GM21526 (cell line): ENCODE measurements around the gene NAXE.
"Not testable (repeated sequence)": the region's sequence is repeated elsewhere in the genome, so short reads cannot be mapped to it uniquely, and the experiment has no call there.

ENCODE experiments used
- ATAC-seq: cut with Tn5 transposase; IDR thresholded peaks from one replicate; pipeline ENCODE4 v1.9.1; 2021; ENCODE audit warnings: moderate library complexity; ENCODE audit not compliant: unreplicated experiment, low FRiP score

The NAXE gene

GRCh38 chr1:156618853-156619581 lies 27.4 kb downstream of the NAXE start, which contains the start of gene HAPLN2:
Gene HAPLN2 (plus strand): TSS chr1:156619415. CDS start chr1:156623491, 4,076 bp downstream.
- no peak for ATAC-seq

GRCh38 chr1:156619582-156619955 lies 28.0 kb downstream of the NAXE start:
- no peak for ATAC-seq

DNA sequence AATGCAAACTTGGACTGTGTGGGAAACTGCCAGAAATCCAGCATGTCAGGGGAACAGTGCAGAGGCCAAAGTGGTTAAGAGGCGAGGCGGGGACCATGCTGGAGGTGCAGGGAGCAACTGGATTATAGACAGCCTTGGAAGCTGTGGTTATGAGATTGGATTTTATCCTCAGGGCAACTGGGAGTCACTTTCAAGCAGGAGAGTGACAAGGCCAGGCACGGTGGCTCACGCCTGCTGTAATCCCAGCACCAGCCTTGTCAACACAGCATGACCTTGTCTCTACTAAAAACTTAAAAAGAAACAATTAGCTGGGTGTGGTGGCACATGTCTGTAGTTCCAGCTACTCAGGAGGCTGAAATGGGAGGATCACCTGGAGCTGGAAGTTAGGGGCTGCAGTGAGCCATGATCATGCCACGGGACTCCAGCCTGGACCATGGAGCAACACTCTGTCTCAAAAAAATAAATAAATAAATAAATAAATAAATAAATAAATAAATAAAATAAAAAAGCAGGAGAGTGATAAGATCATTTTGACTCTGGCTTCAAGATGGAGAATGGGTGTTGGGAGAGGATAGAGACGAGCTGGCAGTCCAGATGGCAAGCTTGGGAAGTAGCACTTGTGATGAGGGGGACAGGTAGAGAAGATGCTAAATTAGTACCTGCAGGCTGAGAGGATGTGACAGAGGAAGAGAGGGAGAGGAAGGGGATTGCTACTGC lies 31.2 kb downstream of the NAXE start:
- ATAC-seq = no peak

- ATAC-seq = no peak
Measured at GRCh38 chr1:156623946-156624813, 32.6 kb downstream of the NAXE start.

GRCh38 chr1:156624814-156625435 lies 33.3 kb downstream of the NAXE start:
- no peak for ATAC-seq

DNA sequence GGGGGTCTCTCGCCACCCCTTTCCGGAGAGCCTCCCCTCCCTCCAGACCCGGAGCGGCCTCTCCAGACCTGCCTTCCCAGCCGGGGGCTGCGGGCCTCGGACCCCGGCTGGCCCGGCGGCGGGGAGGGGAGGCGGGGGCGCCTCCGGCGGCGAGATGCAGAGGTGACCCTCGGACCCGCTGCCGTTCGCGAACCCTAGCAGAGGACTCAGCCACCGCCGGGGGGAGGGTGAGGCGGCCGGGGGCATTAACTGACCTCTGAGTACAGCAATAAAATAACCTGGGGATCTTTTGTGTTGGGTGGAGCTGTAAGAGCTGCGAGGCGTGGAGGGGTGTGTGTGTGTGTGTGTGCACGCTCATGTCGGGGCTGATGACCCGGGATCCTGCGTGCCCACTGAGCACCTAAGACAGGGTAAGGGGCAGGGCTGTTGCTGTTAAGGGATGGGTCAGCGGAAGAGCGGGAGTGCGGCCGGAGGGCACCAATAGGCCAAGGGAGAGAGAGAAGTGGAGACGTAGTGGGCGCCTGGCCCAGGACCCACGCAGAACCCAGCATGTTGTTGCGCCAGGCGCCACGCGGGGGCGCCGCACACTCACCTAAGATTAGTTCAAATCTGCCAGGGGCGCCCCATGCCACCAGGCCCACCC lies 34.0 kb downstream of the NAXE start:
- no peak for ATAC-seq

DNA sequence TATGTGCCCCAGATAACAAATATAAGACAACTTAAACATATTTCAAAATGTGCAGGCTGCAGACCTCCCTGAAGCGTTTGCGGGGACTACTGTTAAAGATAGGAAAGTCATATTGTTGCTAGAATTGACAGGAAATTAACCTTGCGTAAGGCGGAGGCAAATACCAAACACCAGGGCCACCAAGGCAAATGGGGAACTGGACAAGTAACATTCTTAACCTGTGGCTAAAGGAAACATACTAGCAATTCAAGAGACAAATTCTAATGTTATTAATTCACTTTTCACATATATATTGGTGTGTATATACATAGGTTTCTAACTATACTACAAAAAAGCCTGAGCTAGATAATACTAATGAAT lies 34.5 kb downstream of the NAXE start:
- ATAC-seq = no peak

DNA sequence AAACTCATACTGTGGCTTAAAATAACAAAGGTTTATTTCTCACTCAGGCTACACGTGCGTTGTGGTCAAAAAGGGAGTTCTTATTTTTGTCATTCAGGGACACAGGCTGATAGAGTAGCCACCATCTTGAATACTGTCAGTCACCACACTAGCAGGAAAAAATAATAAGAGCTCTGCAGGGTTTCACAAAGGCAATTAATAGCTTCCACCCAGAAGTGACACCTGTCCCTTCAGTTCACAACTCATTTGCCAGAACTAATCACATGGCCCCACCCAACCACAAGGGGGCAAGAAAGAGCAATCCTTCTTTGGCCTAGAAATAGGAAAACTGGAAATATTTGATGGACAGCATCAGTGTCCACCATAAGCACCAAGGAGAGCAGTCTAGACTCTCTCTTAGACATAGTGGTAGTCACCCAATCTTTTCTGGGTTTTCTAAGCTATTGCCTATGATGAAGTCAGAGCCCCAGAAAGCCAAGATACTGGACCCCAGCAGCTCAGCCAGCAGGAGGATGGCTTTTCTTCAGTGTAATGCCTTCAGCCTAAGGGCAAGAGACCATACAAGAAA lies 35.8 kb downstream of the NAXE start:
- ATAC-seq = no peak

GRCh38 chr1:156629823-156630449 lies 38.4 kb downstream of the NAXE start:
- ATAC-seq = no peak

GRCh38 chr1:156631152-156631551 lies 39.6 kb downstream of the NAXE start:
- not testable (repeated sequence) for ATAC-seq

DNA sequence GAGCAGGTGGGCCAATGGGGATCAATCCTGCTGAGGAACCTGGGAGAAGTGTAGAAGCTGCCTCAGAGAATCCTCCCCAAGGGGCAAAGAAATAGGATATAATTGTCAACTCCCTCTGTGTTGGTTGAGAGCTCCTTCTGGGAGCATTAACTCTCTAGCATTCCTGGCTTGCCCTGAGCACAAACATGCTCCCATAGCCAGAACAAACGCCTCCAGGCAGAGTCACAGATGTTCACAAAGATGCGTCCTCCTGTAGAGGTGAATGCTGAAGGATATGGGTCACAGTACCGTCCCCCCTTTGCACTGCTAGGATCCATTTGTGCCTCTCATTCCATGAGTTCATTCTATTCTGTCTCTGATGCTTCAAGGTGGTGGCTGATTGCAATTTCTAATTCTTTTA lies 40.8 kb downstream of the NAXE start:
- no peak for ATAC-seq

- ATAC-seq = no peak
Measured at GRCh38 chr1:156638189-156638985, 46.8 kb downstream of the NAXE start.

- no peak for ATAC-seq
Measured at GRCh38 chr1:156639601-156640101, 48.1 kb downstream of the NAXE start.

DNA sequence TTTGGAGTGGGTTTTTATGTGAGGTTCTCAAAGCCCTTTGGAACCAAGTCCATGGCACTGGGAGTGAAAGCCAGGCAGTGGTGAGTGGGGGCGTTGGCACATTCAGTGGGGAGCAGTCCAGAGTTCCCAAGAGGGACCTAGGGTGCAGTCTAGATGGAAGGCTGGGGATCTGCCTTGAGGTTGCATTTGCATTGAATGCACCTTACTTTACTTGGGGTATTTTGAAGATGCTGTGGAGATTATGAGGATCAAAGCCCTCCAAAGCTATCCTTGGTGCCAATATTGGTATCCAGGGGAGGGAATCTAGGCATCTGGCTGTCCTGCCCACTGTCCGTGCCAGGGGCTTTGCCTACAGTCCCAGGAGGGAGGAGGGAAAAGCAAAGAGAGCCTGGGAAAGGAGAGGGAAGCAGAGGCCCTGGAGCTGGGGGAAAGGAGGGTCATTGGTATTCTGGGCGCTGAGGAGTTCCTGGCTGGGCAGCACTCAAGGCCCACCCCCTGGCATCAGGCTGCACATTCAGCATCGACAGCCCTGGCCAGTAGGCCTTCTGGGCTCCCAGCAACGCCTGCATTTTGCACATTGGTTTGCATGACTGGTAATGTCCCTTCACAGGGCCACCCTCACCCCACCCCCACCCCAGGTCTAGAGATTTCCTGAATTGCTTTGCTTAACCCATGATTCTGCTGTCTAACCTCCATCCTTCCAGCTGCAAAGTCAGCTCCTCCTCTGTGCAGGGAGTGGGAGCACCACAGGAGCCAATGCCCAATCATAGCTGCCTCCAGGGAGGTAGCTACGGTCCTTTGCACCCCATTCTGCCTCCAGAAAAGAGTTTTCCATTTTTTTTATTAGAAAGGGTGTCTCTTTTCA lies 49.5 kb downstream of the NAXE start:
- no peak for ATAC-seq

GRCh38 chr1:156641761-156642264 lies 50.2 kb downstream of the NAXE start, which contains the start of gene BCAN:
Gene BCAN (plus strand): TSS chr1:156642117. CDS start chr1:156646055, 3,938 bp downstream.
- no peak for ATAC-seq

DNA sequence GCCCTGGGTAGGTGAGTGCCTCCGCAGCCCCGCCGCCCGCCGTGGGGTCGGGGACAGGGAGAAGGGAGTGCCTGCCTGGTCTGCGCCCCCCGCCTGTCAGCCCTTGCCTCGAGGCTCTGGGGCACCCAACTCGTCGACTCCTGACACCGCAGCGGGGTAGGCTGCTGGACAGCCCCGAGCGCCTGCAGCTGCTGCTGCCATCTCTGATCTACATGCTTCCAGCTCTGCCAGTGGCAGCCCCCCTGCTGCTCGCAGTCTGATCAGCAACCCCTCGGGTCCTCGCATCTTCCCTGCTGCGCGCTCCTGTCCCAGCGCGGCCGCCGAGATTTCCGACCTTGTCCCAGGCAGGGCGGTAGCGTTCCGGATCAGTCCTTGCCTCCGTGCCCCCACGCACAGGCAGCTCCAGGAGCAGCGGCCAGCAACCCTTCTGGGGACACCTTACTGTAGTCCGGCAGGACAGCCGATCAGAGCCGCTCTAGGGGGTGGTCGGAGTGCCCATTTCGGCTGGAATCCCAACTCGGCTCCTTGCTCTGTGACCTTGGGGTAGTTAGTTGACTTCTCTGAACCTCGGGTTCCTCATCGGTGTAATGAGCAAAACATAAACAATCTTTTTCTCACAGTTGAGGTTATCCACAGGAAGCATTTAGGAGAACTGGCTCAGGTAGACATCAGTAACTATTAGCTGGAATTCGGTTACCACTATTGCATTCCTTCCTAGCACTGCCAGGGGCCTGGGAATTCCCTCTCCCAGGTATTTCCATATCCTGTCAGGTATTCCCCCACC lies 50.9 kb downstream of the NAXE start:
- ATAC-seq = no peak
